ENCODE measurements around the gene PPP1R1B. TPM values are rescaled to one million over a fixed set of nuclear protein-coding genes. Genes with fewer than 3 reads are reported as not detected.

The PPP1R1B gene
- total RNA-seq, 4 donors from 2014 or later: 1.5 to 5.1 TPM; not detected in 2

DNA sequence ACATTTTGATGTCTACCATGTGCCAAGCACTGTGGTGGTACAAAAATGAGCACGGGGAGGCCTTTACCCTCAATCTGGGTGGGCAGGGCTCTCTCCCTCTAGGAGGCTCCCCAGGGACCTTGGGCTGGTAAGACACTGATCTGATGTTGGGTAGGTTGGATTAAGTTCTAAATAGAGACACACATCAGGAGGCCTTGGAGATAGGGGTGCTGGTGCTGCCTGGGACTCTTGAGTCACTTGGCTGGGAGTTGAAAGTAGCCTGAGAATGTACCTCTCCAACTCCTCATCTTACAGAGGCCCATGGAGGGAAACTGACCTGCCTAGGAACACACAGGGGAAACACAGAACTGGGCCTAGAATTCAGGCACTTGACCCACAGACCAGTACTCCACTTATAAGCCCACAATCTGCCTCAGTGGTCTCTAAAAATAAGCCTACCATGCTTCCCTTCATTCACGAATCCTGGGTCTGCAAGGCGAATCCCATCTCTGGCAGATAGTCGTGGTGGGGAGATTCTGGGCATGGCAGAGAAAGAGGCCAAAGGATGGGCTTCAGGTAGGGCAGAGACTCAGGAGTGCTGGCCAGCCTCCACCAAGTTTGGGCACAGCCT, 17.2 kb upstream of the PPP1R1B start:
- Histone ChIP-seq H3K36me3 (no peaks in the 10 kb centered on the region), H3K9me3 (no peaks in the 10 kb centered on the region), H3K4me1 (peaks cover 25% of the 10 kb centered on the region in 2 donors), H3K27ac (no peak overlapping the region), H3K4me3 (no peak overlapping the region), H3K27me3 (peaks cover 51 to 59% (median 54%) of the 10 kb centered on the region in 3 donors)
- intact Hi-C loops (cut with DNase I; ENCODE audit: low total_unique reads): no loop called here
- no peak for ATAC-seq
- DNase-seq: no peak
- TF ChIP-seq CTCF (IDR thresholded peaks at IDR 0.05 in 4 of 5, conservative IDR thresholded peaks at IDR 0.05 in 1 of 5) (no peak), POLR2A (IDR thresholded peaks at IDR 0.05) (no peak)
- in situ Hi-C loops (cut with MboI; ENCODE audit: low sequenced_read_pairs in 4 of 4): no loop called here

- H3K27ac ChIP-seq: no peak overlapping the region
- intact Hi-C loops (cut with DNase I; ENCODE audit: low total_unique reads): no loop called here
- in situ Hi-C loops (cut with MboI; ENCODE audit: low sequenced_read_pairs in 4 of 4): no loop called here
- H3K4me3 ChIP-seq: no peak overlapping the region
- peaks cover 9 to 11% of the 10 kb centered on the region in 2 donors for H3K4me1 ChIP-seq
- H3K27me3 ChIP-seq: peaks cover 36 to 46% (median 37%) of the 10 kb centered on the region in 3 donors
- no peaks in the 10 kb centered on the region for H3K9me3 ChIP-seq
- DNase-seq: no peak
- TF ChIP-seq POLR2A (IDR thresholded peaks at IDR 0.05): no peak
- TF ChIP-seq CTCF (IDR thresholded peaks at IDR 0.05 in 4 of 5, conservative IDR thresholded peaks at IDR 0.05 in 1 of 5): no peak
- ATAC-seq: no peak
- H3K36me3 ChIP-seq: no peaks in the 10 kb centered on the region
These were observed 15.2 kb upstream of the PPP1R1B start for GRCh38 chr17:39611401-39612112.

- peaks cover 28 to 44% (median 29%) of the 10 kb centered on the region in 3 donors for H3K27me3 ChIP-seq
- no peaks in the 10 kb centered on the region for H3K36me3 ChIP-seq
- H3K9me3 ChIP-seq: no peaks in the 10 kb centered on the region
- H3K4me3 ChIP-seq: no peak overlapping the region
- DNase-seq (no peak), ATAC-seq (no peak)
- H3K4me1 ChIP-seq: peaks cover under 1 to 3% of the 10 kb centered on the region in 2 donors
- no peak overlapping the region for H3K27ac ChIP-seq
- in situ Hi-C loops (cut with MboI; ENCODE audit: low sequenced_read_pairs in 4 of 4) (no loop called here), intact Hi-C loops (cut with DNase I; ENCODE audit: low total_unique reads) (no loop called here)
- TF ChIP-seq POLR2A (IDR thresholded peaks at IDR 0.05) (no peak), CTCF (IDR thresholded peaks at IDR 0.05 in 4 of 5, conservative IDR thresholded peaks at IDR 0.05 in 1 of 5) (no peak)
These were observed 14.4 kb upstream of the PPP1R1B start for GRCh38 chr17:39612291-39612894.

DNA sequence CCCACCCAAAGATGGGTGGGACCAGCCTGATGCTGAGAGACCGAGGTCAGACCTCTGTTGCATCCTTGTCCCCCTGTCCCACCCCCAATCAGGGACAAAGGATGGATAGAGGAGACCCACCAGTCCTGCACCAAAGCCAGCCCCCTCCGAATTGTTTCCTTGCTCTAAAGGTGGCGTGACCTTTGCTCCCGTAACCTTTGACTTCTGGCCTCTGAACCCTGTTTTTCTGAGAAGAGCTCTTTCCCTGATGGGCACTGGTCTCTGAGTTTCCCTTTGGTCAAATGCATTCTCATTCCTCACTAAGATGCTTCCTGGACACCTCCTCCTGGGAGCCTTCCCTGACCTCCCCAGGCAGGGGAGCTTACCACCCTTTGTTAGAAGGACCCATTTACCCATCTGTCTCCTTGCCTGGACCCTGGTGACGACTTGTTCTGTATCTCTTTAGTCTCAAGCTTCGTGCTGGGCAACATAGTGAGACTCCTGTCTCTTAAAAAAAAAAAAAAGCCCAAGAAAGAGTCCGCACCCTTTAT, 13.8 kb upstream of the PPP1R1B start:
- no peak for DNase-seq
- no peak for ATAC-seq
- H3K4me3 ChIP-seq: no peak overlapping the region
- in situ Hi-C loops (cut with MboI; ENCODE audit: low sequenced_read_pairs in 4 of 4) (no loop called here), intact Hi-C loops (cut with DNase I; ENCODE audit: low total_unique reads) (no loop called here)
- H3K27me3 ChIP-seq: peaks cover 22 to 40% (median 24%) of the 10 kb centered on the region in 3 donors
- TF ChIP-seq CTCF (IDR thresholded peaks at IDR 0.05 in 4 of 5, conservative IDR thresholded peaks at IDR 0.05 in 1 of 5) (no peak), POLR2A (IDR thresholded peaks at IDR 0.05) (no peak)
- H3K36me3 ChIP-seq: no peaks in the 10 kb centered on the region
- H3K4me1 ChIP-seq: no peaks in the 10 kb centered on the region
- no peak overlapping the region for H3K27ac ChIP-seq
- no peaks in the 10 kb centered on the region for H3K9me3 ChIP-seq

Measured in gastrocnemius medialis (tissue), 4 donors.